GM18526 (cell line): ENCODE measurements around the gene TMOD2.

Source experiments
- POLR2A ChIP-seq: IDR thresholded peaks from 3 replicates; pipeline ENCODE4 v1.6.1; 2011; ENCODE audit not compliant: insufficient read length; ENCODE audit errors: extremely low read depth

The TMOD2 gene

GRCh38 chr15:51816611-51817010, 65.2 kb downstream of the TMOD2 start:
- no peak for TF ChIP-seq POLR2A

- TF ChIP-seq POLR2A, result no peak
Observed at GRCh38 chr15:51818150-51818549, 66.8 kb downstream of the TMOD2 start.

GRCh38 chr15:51825698-51826097, 74.3 kb downstream of the TMOD2 start:
- TF ChIP-seq POLR2A, result no peak

GRCh38 chr15:51828621-51829375, 77.4 kb downstream of the TMOD2 start:
- TF ChIP-seq POLR2A, result no peak

- TF ChIP-seq POLR2A, result peak; percentile 95
Observed at GRCh38 chr15:51829376-51830275, 78.2 kb downstream of the TMOD2 start, which contains the start of gene TMOD3. TMOD3 (plus strand) TSS chr15:51829653; CDS start chr15:51862885, 33,232 bp downstream.

- no peak for TF ChIP-seq POLR2A
Observed at GRCh38 chr15:51830276-51830806, 78.9 kb downstream of the TMOD2 start.

- TF ChIP-seq POLR2A, result no peak
Observed at GRCh38 chr15:51833772-51834171, 82.4 kb downstream of the TMOD2 start.

GRCh38 chr15:51837792-51838251, 86.4 kb downstream of the TMOD2 start:
- TF ChIP-seq POLR2A, result no peak

- TF ChIP-seq POLR2A, result no peak
Observed at GRCh38 chr15:51838270-51838669, 86.9 kb downstream of the TMOD2 start.

GRCh38 chr15:51840692-51841091, 89.3 kb downstream of the TMOD2 start:
- TF ChIP-seq POLR2A, result no peak

GRCh38 chr15:51841406-51842040, 90.1 kb downstream of the TMOD2 start:
- no peak for TF ChIP-seq POLR2A

GRCh38 chr15:51842265-51842664, 90.9 kb downstream of the TMOD2 start:
- no peak for TF ChIP-seq POLR2A

- TF ChIP-seq POLR2A, result no peak
Observed at GRCh38 chr15:51842852-51843737, 91.7 kb downstream of the TMOD2 start.

GRCh38 chr15:51844747-51845426, 93.5 kb downstream of the TMOD2 start:
- no peak for TF ChIP-seq POLR2A

GRCh38 chr15:51846066-51846462, 94.7 kb downstream of the TMOD2 start:
- no peak for TF ChIP-seq POLR2A
